HepG2 (cell line): ENCODE results near the gene CRADD. TPM values are rescaled to one million over a fixed set of nuclear protein-coding genes. Genes with fewer than 3 reads are reported as not detected.

Experiments
- BHLHE40 ChIP-seq: IDR thresholded peaks from 2 replicates; pipeline ENCODE4 v1.6.1; 2011; ENCODE audit warnings: low read length, improper control_type of control experiment
- ELF4 ChIP-seq: sonication (generic); formaldehyde crosslinking; IDR thresholded peaks from 2 replicates; pipeline ENCODE4 v1.5.0; 2020; ENCODE audit warnings: missing genetic modification reagents, mild to moderate bottlenecking, moderate library complexity, borderline replicate concordance
- GATAD1 ChIP-seq: IDR thresholded peaks from 2 replicates; pipeline ENCODE4 v1.6.1; 2016; ENCODE audit warnings: missing genetic modification reagents, missing compliant biosample characterization
- GATAD2A ChIP-seq: IDR thresholded peaks from 2 replicates; pipeline ENCODE4 v1.6.1; 2016
- KLF9 ChIP-seq: IDR thresholded peaks from 2 replicates; pipeline ENCODE4 v1.6.1; 2016; ENCODE audit warnings: low read depth
- MTA3 ChIP-seq: sonication (generic); formaldehyde crosslinking; IDR thresholded peaks from 2 replicates; pipeline ENCODE4 v1.4.0; 2020; ENCODE audit warnings: missing genetic modification reagents
- NFATC3 ChIP-seq: sonication (generic); formaldehyde crosslinking; IDR thresholded peaks from 2 replicates; pipeline ENCODE4 v1.5.1; 2020; ENCODE audit warnings: mild to moderate bottlenecking, missing genetic modification reagents
- PHB2 ChIP-seq: fragments of 450-650 bp; IDR thresholded peaks from 2 replicates; pipeline ENCODE4 v1.6.1; 2018; ENCODE audit not compliant: partially characterized antibody
- RCOR2 ChIP-seq: IDR thresholded peaks from 2 replicates; pipeline ENCODE4 v1.6.1; 2016; ENCODE audit warnings: missing biosample characterization, missing genetic modification reagents
- RELA ChIP-seq: sonication (generic); formaldehyde crosslinking; IDR thresholded peaks from 2 replicates; pipeline ENCODE4 v1.4.0; 2020; ENCODE audit warnings: missing genetic modification reagents
- RXRA ChIP-seq: sonication (generic); formaldehyde crosslinking; IDR thresholded peaks from 2 replicates; pipeline ENCODE4 v1.5.1; 2020; ENCODE audit warnings: missing genetic modification reagents
- RXRB ChIP-seq: IDR thresholded peaks from 2 replicates; pipeline ENCODE4 v1.6.1; 2016; ENCODE audit warnings: borderline replicate concordance, missing genetic modification reagents, missing compliant biosample characterization
- SALL2 ChIP-seq: sonication (generic); formaldehyde crosslinking; IDR thresholded peaks from 2 replicates; pipeline ENCODE4 v1.8.1; 2023; ENCODE audit warnings: mild to moderate bottlenecking, missing genetic modification reagents, inconsistent platforms
- SOX13 ChIP-seq, 3 experiments: fragments of 450-650 bp in 1 of 3; sonication (generic) in 1 of 3; formaldehyde crosslinking in 1 of 3; IDR thresholded peaks in 2 of 3; conservative IDR thresholded peaks in 1 of 3; 2 replicates each; pipeline versions ENCODE4 v1.5.0 to v1.6.1; 2016 to 2020; ENCODE audit warnings: antibody characterized with exemption in 1 of 3, mild to moderate bottlenecking in 1 of 3, missing compliant biosample characterization in 1 of 3, missing genetic modification reagents in 1 of 3, moderate library complexity in 1 of 3
- SP5 ChIP-seq: IDR thresholded peaks from 2 replicates; pipeline ENCODE4 v1.6.1; 2016; ENCODE audit warnings: low read depth, borderline replicate concordance
- TBP ChIP-seq: sonication (generic); formaldehyde crosslinking; IDR thresholded peaks from 2 replicates; pipeline ENCODE4 v1.5.0; 2020; ENCODE audit warnings: missing genetic modification reagents
- TBX2 ChIP-seq: sonication (generic); formaldehyde crosslinking; IDR thresholded peaks from 2 replicates; pipeline ENCODE4 v1.5.0; 2020; ENCODE audit warnings: missing genetic modification reagents, mild to moderate bottlenecking, borderline replicate concordance
- TBX3 ChIP-seq: fragments of 450-650 bp; IDR thresholded peaks from 2 replicates; pipeline ENCODE4 v1.6.1; 2017; ENCODE audit warnings: antibody characterized with exemption, mild to moderate bottlenecking, inconsistent platforms, borderline replicate concordance
- ZNF350 ChIP-seq: sonication (generic); formaldehyde crosslinking; IDR thresholded peaks from 2 replicates; pipeline ENCODE4 v1.4.0; 2020; ENCODE audit warnings: mild to moderate bottlenecking, low read depth, missing genetic modification reagents, borderline replicate concordance
- ZNF430 ChIP-seq: sonication (generic); formaldehyde crosslinking; IDR thresholded peaks from 2 replicates; pipeline ENCODE4 v1.9.0; 2021; ENCODE audit warnings: mild to moderate bottlenecking, missing genetic modification reagents
- ZNF460 ChIP-seq: sonication (generic); formaldehyde crosslinking; IDR thresholded peaks from 2 replicates; pipeline ENCODE4 v1.5.1; 2020; ENCODE audit warnings: missing genetic modification reagents, mild to moderate bottlenecking, borderline replicate concordance
- ZNF510 ChIP-seq: sonication (generic); formaldehyde crosslinking; IDR thresholded peaks from 2 replicates; pipeline ENCODE4 v1.4.0; 2020; ENCODE audit warnings: low read depth, mild to moderate bottlenecking, missing genetic modification reagents
- ZNF644 ChIP-seq: IDR thresholded peaks from 2 replicates; pipeline ENCODE4 v1.6.1; 2016; ENCODE audit warnings: low read depth
- polyA plus RNA-seq, 8 experiments: library from polyadenylated mRNA; depleted of rRNA in 3 of 8; stranded (reverse) in 7 of 8; unstranded in 1 of 8; fragments of >200 nt; fragmentation: Illumina TruSeq in 4 of 8; extraction: Trizol in 4 of 8; gene quantifications; 2 replicates each; pipeline versions ENCODE4 v1.2.1 to v1.2.3, GENCODE V29; 2011 to 2016; ENCODE audit warnings: low read depth in 4 of 8, missing spikeins in 1 of 8, mixed read lengths in 1 of 8; ENCODE audit not compliant: insufficient read depth in 1 of 8
- total RNA-seq, 5 experiments: library from RNA; depleted of rRNA; stranded (reverse); fragments of >200 nt; fragmentation: Illumina TruSeq; extraction: Trizol; gene quantifications; 2 replicates each; pipeline ENCODE4 v1.2.3, GENCODE V29; 2016; ENCODE audit warnings: low read depth in 1 of 5
- TF ChIP-seq, protein P1 (sequence below): sonication (generic); formaldehyde crosslinking; IDR thresholded peaks from 2 replicates; pipeline ENCODE4 v1.8.1; 2023; ENCODE audit warnings: mild to moderate bottlenecking, moderate library complexity, missing genetic modification reagents
- TF ChIP-seq, protein P2 (sequence below): sonication (generic); formaldehyde crosslinking; IDR thresholded peaks from 2 replicates; pipeline ENCODE4 v1.8.0; 2022; ENCODE audit warnings: low read depth, missing genetic modification reagents
- TF ChIP-seq, protein P3 (sequence below): sonication (generic); formaldehyde crosslinking; IDR thresholded peaks from 2 replicates; pipeline ENCODE4 v1.5.0; 2020; ENCODE audit warnings: missing genetic modification reagents
- TF ChIP-seq, protein P4 (sequence below): sonication (generic); formaldehyde crosslinking; IDR thresholded peaks from 2 replicates; pipeline ENCODE4 v1.9.0; 2021; ENCODE audit warnings: missing genetic modification reagents, borderline replicate concordance
- TF ChIP-seq, protein P5 (sequence below): sonication (generic); formaldehyde crosslinking; IDR thresholded peaks from 2 replicates; pipeline ENCODE4 v1.5.0; 2020; ENCODE audit warnings: missing genetic modification reagents, mild to moderate bottlenecking, borderline replicate concordance

The CRADD gene
- total and polyA plus RNA-seq, 2 of the 13 experiments (the other 11 are each of a cell fraction or from before 2014, with no cell fraction given): 12.4 to 18.8 TPM

DNA sequence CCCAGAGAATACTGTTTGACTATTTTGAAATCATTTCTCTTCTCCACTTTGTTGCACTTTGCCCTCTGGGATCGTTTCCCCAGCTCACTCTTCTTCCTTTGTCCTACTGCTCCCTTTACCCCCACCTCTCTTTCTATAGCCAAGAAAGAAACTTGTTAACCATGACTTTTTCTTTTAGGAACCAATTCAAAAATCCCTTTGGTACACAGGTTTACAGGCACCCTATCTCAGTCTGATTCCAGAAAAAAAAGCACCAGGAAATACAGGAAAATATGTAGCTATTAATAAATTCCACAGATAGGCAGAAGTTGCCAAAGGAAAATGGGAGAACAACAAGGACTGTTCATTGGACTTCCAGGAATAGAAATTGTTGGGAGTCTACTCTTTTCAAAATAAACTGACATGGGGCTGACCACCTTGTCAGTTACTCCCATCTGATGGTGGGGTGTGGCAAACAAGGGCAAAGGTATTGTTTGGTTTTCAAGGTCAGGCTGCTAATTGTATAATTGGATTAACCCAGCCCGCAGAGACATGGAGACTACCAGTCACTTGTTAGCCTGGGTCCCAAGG lies 82.4 kb downstream of the CRADD start (continued):
- TF ChIP-seq GATAD2A (CRISPR knock-in tag): peak; percentile 26; the same call in 1 of the 2 replicates
- peak; percentile 52; the same call in 1 of the 2 replicates for TF ChIP-seq TBX2
- TF ChIP-seq KLF9 (CRISPR knock-in tag): no peak
- TF ChIP-seq NFATC3 (CRISPR knock-in tag): no peak
- TF ChIP-seq, protein P1, sequence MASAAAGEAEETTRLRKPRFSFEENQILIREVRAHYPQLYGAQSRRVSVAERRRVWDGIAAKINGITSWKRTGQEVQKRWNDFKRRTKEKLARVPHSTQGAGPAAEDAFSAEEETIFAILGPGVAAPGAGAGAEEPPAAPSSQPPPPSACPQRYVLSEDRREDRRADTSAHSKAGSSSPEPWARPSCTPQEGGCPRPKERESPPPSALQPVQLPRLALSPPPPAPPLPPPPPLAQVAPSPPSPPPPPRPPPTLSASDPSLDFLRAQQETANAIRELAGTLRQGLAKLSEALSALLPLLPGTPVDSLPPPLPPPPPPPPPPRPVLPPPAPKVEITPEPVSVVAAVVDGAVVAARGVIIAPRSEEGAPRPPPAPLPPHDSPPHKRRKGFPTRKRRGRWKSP: no peak
- no peak for TF ChIP-seq TBP (CRISPR knock-in tag)
- TF ChIP-seq RELA (CRISPR knock-in tag): no peak
- no peak for TF ChIP-seq ZNF430 (CRISPR knock-in tag)
- TF ChIP-seq ZNF460: no peak
- no peak for TF ChIP-seq BHLHE40
- peak; percentile 53; the same call in 1 of the 2 replicates for TF ChIP-seq SOX13 (IDR thresholded peaks at IDR 0.05)
- TF ChIP-seq SOX13 (CRISPR knock-in tag; conservative IDR thresholded peaks at IDR 0.05 in 1 of 2, IDR thresholded peaks at IDR 0.05 in 1 of 2): peak in 1 of 2 experiments; percentile 75; a peak in 2 of 4 replicates
- TF ChIP-seq, protein P2, sequence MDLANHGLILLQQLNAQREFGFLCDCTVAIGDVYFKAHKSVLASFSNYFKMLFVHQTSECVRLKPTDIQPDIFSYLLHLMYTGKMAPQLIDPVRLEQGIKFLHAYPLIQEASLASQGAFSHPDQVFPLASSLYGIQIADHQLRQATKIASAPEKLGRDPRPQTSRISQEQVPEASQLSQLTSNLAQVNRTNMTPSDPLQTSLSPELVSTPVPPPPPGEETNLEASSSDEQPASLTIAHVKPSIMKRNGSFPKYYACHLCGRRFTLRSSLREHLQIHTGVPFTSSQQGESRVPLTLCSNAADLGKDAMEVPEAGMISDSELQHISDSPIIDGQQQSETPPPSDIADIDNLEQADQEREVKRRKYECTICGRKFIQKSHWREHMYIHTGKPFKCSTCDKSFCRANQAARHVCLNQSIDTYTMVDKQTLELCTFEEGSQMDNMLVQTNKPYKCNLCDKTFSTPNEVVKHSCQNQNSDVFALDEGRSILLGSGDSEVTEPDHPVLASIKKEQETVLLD (CRISPR knock-in tag): no peak
- TF ChIP-seq, protein P3, sequence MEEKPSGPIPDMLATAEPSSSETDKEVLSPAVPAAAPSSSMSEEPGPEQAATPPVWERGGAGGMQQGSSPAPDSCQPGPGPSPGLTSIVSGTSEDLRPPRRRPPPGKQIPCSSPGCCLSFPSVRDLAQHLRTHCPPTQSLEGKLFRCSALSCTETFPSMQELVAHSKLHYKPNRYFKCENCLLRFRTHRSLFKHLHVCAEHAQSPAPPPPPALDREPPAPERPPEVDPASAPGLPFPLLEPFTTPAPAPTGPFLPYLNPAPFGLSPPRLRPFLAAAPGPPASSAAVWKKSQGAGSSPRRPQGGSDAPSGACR (CRISPR knock-in tag): no peak
- TF ChIP-seq, protein P4, sequence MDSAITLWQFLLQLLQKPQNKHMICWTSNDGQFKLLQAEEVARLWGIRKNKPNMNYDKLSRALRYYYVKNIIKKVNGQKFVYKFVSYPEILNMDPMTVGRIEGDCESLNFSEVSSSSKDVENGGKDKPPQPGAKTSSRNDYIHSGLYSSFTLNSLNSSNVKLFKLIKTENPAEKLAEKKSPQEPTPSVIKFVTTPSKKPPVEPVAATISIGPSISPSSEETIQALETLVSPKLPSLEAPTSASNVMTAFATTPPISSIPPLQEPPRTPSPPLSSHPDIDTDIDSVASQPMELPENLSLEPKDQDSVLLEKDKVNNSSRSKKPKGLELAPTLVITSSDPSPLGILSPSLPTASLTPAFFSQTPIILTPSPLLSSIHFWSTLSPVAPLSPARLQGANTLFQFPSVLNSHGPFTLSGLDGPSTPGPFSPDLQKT (CRISPR knock-in tag): no peak
- no peak for TF ChIP-seq SALL2
- 0 out of 2 replicates have a peak, but pooled peaks have one; percentile 36 for TF ChIP-seq SP5
- TF ChIP-seq ZNF510 (CRISPR knock-in tag): no peak
- no peak for TF ChIP-seq RXRA
- no peak for TF ChIP-seq ELF4 (CRISPR knock-in tag)
- TF ChIP-seq GATAD1 (CRISPR knock-in tag): no peak
- peak; percentile 45; the same call in 1 of the 2 replicates for TF ChIP-seq RXRB (CRISPR knock-in tag)
- 0 out of 2 replicates have a peak, but pooled peaks have one; percentile 13 for TF ChIP-seq RCOR2 (CRISPR knock-in tag)
- peak; percentile 63 for TF ChIP-seq ZNF644
- no peak for TF ChIP-seq ZNF350
- no peak for TF ChIP-seq MTA3 (CRISPR knock-in tag)
- TF ChIP-seq, protein P5, sequence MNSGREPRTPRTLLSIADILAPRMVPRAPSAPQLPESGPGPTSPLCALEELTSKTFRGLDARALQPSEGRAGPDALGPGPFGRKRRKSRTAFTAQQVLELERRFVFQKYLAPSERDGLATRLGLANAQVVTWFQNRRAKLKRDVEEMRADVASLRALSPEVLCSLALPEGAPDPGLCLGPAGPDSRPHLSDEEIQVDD: no peak
- no peak for TF ChIP-seq TBX3
- no peak for TF ChIP-seq PHB2
